ENCODE measurements around the gene LONP1.
"Not testable (repeated sequence)": the region's sequence is repeated elsewhere in the genome, so short reads cannot be mapped to it uniquely, and the experiment has no call there.

Gene LONP1

GRCh38 chr19:5693195-5694166, 26.5 kb downstream of the LONP1 start:
- DNase-seq (ENCODE audit: low spot score): no peak

- no peak for DNase-seq (ENCODE audit: low spot score)
These were observed 27.2 kb downstream of the LONP1 start for GRCh38 chr19:5692723-5693194.

- DNase-seq (ENCODE audit: low spot score): no peak
These were observed 27.9 kb downstream of the LONP1 start for GRCh38 chr19:5691822-5692722.

- peak; percentile 40 for DNase-seq (ENCODE audit: low spot score)
These were observed 28.8 kb downstream of the LONP1 start for GRCh38 chr19:5690955-5691821.

- DNase-seq (ENCODE audit: low spot score): peak; percentile 97
These were observed 29.6 kb downstream of the LONP1 start, which contains the start of gene RPL36 for GRCh38 chr19:5690125-5690954. Gene RPL36 (plus strand): TSS chr19:5690295. CDS start chr19:5690508, 213 bp downstream.

- DNase-seq (ENCODE audit: low spot score): not testable (repeated sequence)
These were observed 31.6 kb downstream of the LONP1 start for GRCh38 chr19:5688262-5688881.

- no peak for DNase-seq (ENCODE audit: low spot score)
These were observed 32.4 kb downstream of the LONP1 start for GRCh38 chr19:5687360-5688198.

GRCh38 chr19:5686647-5687359, 33.1 kb downstream of the LONP1 start:
- peak; percentile 95 for DNase-seq (ENCODE audit: low spot score)

GRCh38 chr19:5686326-5686646, 33.7 kb downstream of the LONP1 start:
- no peak for DNase-seq (ENCODE audit: low spot score)

GRCh38 chr19:5684694-5685430, 35.1 kb downstream of the LONP1 start:
- DNase-seq (ENCODE audit: low spot score): no peak

GRCh38 chr19:5683177-5683886, 36.6 kb downstream of the LONP1 start:
- no peak for DNase-seq (ENCODE audit: low spot score)

- no peak for DNase-seq (ENCODE audit: low spot score)
These were observed 37.9 kb downstream of the LONP1 start for GRCh38 chr19:5682107-5682482.

GRCh38 chr19:5681391-5682106, 38.4 kb downstream of the LONP1 start:
- no peak for DNase-seq (ENCODE audit: low spot score)

- DNase-seq (ENCODE audit: low spot score): peak; percentile 98
These were observed 39.2 kb downstream of the LONP1 start, which contains the start of the genes HSD11B1L and MICOS13 for GRCh38 chr19:5680437-5681368. Gene HSD11B1L (plus strand): TSS chr19:5681027. CDS start chr19:5684833, 3,806 bp downstream. Gene MICOS13 (minus strand): TSS chr19:5680516. CDS start chr19:5680486, 30 bp downstream.

- DNase-seq (ENCODE audit: low spot score): no peak
These were observed 39.9 kb downstream of the LONP1 start for GRCh38 chr19:5680084-5680436.

All from LoVo (cell line).